Thymus (tissue), 11 donors: Measurements from ENCODE around the gene LDAH. TPM values are rescaled to one million over a fixed set of nuclear protein-coding genes. Genes with fewer than 3 reads are reported as not detected.
"Not testable (repeated sequence)": the region's sequence is repeated elsewhere in the genome, so short reads cannot be mapped to it uniquely, and the experiment has no call there.

Experiments
- DNase-seq, 9 donors: peaks; one replicate each; pipeline ENCODE4 v3.0.0-alpha.2; 2013; ENCODE audit warnings: low spot score in 9 of 9, low read depth in 6 of 9, missing footprints in 1 of 9
- H3K27ac ChIP-seq, 2 donors: one replicate each; pipeline ENCODE4 v1.5.1; 2013; ENCODE audit warnings: control low read depth in 1 of 2, low read depth in 1 of 2, low read length in 1 of 2, mild to moderate bottlenecking in 1 of 2, moderate library complexity in 1 of 2
- H3K27me3 ChIP-seq, 2 donors: one replicate each; pipeline ENCODE4 v1.5.1; 2013; ENCODE audit warnings: low read length in 1 of 2; ENCODE audit not compliant: control insufficient read depth in 2 of 2, insufficient read depth in 1 of 2
- H3K36me3 ChIP-seq, 2 donors: one replicate each; pipeline ENCODE4 v1.5.1; 2013; ENCODE audit warnings: low read length in 1 of 2, mild to moderate bottlenecking in 1 of 2, moderate library complexity in 1 of 2; ENCODE audit not compliant: control insufficient read depth in 2 of 2, insufficient read depth in 2 of 2
- H3K4me1 ChIP-seq, 2 donors: one replicate each; pipeline ENCODE4 v1.5.1; 2013; ENCODE audit warnings: low read length in 2 of 2; ENCODE audit not compliant: control insufficient read depth in 2 of 2, insufficient read depth in 2 of 2
- H3K4me3 ChIP-seq, 2 donors: one replicate each; pipeline ENCODE4 v1.5.1; 2013; ENCODE audit warnings: low read length in 2 of 2, control low read depth in 1 of 2, mild to moderate bottlenecking in 1 of 2
- H3K9me3 ChIP-seq, 2 donors: one replicate each; pipeline ENCODE4 v1.5.1; 2013; ENCODE audit warnings: low read length in 1 of 2, mild to moderate bottlenecking in 1 of 2; ENCODE audit not compliant: control insufficient read depth in 2 of 2, insufficient read depth in 1 of 2
- WGBS: extraction: QIAGEN DNeasy Blood & Tissue Kit; methylation state at CpG from one replicate; pipeline ENCODE4 v1.1.7; 2013; 5-methylcytosine and 5-hydroxymethylcytosine counted together
- polyA plus RNA-seq: library from polyadenylated mRNA; stranded (reverse); fragments of 200-250 nt; gene quantifications from one replicate; pipeline ENCODE4 v1.2.3, GENCODE V29; 2013
- total RNA-seq: library from RNA; stranded (reverse); fragments of 120-200 nt; gene quantifications from one replicate; pipeline ENCODE4 v1.2.4, GENCODE V29; 2013
- donor health status: healthy.

LDAH gene
- total and polyA plus RNA-seq, 2 donors = 10.1 to 23.1 TPM

- DNase-seq = no peak
- Histone ChIP-seq H3K36me3 (no peaks in the 10 kb centered on the region), H3K27me3 (no peaks in the 10 kb centered on the region), H3K27ac (no peak overlapping the region), H3K4me1 (no peaks in the 10 kb centered on the region), H3K9me3 (no peaks in the 10 kb centered on the region), H3K4me3 (no peak overlapping the region)
These were observed 18.9 kb downstream of the LDAH start for GRCh38 chr2:20803974-20804373.

- H3K9me3 ChIP-seq = no peaks in the 10 kb centered on the region
- WGBS = 98% methylated on average over 4 of the region's 4 CpGs
- no peak overlapping the region for H3K4me3 ChIP-seq
- H3K27ac ChIP-seq = no peak overlapping the region
- no peaks in the 10 kb centered on the region for H3K36me3 ChIP-seq
- no peaks in the 10 kb centered on the region for H3K4me1 ChIP-seq
- DNase-seq = no peak
- no peaks in the 10 kb centered on the region for H3K27me3 ChIP-seq
These were observed 19.6 kb downstream of the LDAH start for GRCh38 chr2:20803226-20803682.

- no peak for DNase-seq
- Histone ChIP-seq H3K4me1 (no peaks in the 10 kb centered on the region), H3K36me3 (no peaks in the 10 kb centered on the region), H3K9me3 (no peaks in the 10 kb centered on the region), H3K4me3 (no peak overlapping the region), H3K27ac (no peak overlapping the region), H3K27me3 (no peaks in the 10 kb centered on the region)
- whole genome bisulfite sequencing = 98% methylated on average over 3 of the region's 3 CpGs
These were observed 25.8 kb downstream of the LDAH start for GRCh38 chr2:20797096-20797495.

GRCh38 chr2:20796374-20796791 is 26.5 kb downstream of the LDAH start:
- Histone ChIP-seq H3K27me3 (no peaks in the 10 kb centered on the region), H3K36me3 (no peaks in the 10 kb centered on the region), H3K27ac (no peak overlapping the region), H3K4me1 (no peaks in the 10 kb centered on the region), H3K4me3 (no peak overlapping the region), H3K9me3 (no peaks in the 10 kb centered on the region)
- 95% methylated on average over 1 of the region's 1 CpG for WGBS
- DNase-seq = no peak

- 98% methylated on average over 3 of the region's 3 CpGs for WGBS
- H3K4me3 ChIP-seq, DNase-seq, H3K9me3 ChIP-seq, H3K27me3 ChIP-seq, H3K27ac ChIP-seq, H3K4me1 ChIP-seq: not testable (repeated sequence)
- peaks cover 0 to 12% of the 10 kb centered on the region in 2 donors for H3K36me3 ChIP-seq
These were observed 29.0 kb downstream of the LDAH start for GRCh38 chr2:20793944-20794343.

- Histone ChIP-seq H3K4me3 (no peak overlapping the region), H3K27me3 (no peaks in the 10 kb centered on the region), H3K9me3 (no peaks in the 10 kb centered on the region), H3K27ac (no peak overlapping the region), H3K36me3 (no peaks in the 10 kb centered on the region), H3K4me1 (no peaks in the 10 kb centered on the region)
- no peak for DNase-seq
- WGBS = 89% methylated on average over 3 of the region's 3 CpGs
These were observed 41.1 kb downstream of the LDAH start for GRCh38 chr2:20781656-20782265.

GRCh38 chr2:20771299-20771698 is 51.6 kb downstream of the LDAH start:
- 92% methylated on average over 1 of the region's 1 CpG for WGBS
- peaks cover 5 to 12% of the 10 kb centered on the region in 2 donors for H3K9me3 ChIP-seq
- no peaks in the 10 kb centered on the region for H3K27me3 ChIP-seq
- H3K36me3 ChIP-seq = peaks cover 5 to 15% of the 10 kb centered on the region in 2 donors
- H3K4me3 ChIP-seq = no peak overlapping the region
- H3K4me1 ChIP-seq = no peaks in the 10 kb centered on the region
- no peak overlapping the region for H3K27ac ChIP-seq
- no peak for DNase-seq

GRCh38 chr2:20766798-20767644 is 55.9 kb downstream of the LDAH start:
- Histone ChIP-seq H3K4me3 (no peak overlapping the region), H3K36me3 (peaks cover 0 to 10% of the 10 kb centered on the region in 2 donors), H3K4me1 (no peaks in the 10 kb centered on the region), H3K27me3 (no peaks in the 10 kb centered on the region), H3K27ac (no peak overlapping the region), H3K9me3 (peaks cover 5 to 12% of the 10 kb centered on the region in 2 donors)
- DNase-seq = no peak
- WGBS = 98% methylated on average over 15 of the region's 15 CpGs

- Histone ChIP-seq H3K9me3 (peaks cover 5 to 12% of the 10 kb centered on the region in 2 donors), H3K27me3 (no peaks in the 10 kb centered on the region), H3K4me1 (no peaks in the 10 kb centered on the region), H3K4me3 (no peak overlapping the region), H3K36me3 (peaks cover 0 to 10% of the 10 kb centered on the region in 2 donors), H3K27ac (no peak overlapping the region)
- DNase-seq = no peak
- 99% methylated on average over 1 of the region's 1 CpG for WGBS
These were observed 56.7 kb downstream of the LDAH start for GRCh38 chr2:20766213-20766612.
